Stimulated activated effector memory CD8-positive, alpha-beta T cell treated with anti-CD3 and anti-CD28 coated beads, Interleukin-12 subunit alpha, Interleukin-12 subunit beta, amount 100 ng/mL, for 72 hours (primary cell): Measurements from ENCODE around the gene DRICH1.
"Not testable (repeated sequence)": the region's sequence is repeated elsewhere in the genome, so short reads cannot be mapped to it uniquely, and the experiment has no call there.

Experiments
- ATAC-seq: fragments of 150-1000 bp; cut with Tn5 transposase; 2 replicates; pipeline ENCODE4 v1.10.0; 2021
- DNase-seq, 2 donors: peaks; one replicate each; pipeline ENCODE4 v3.0.0; 2021 to 2022; ENCODE audit warnings: low spot score in 2 of 2
- H3K27ac Mint-ChIP-seq: one replicate; pipeline ENCODE4 v1.8.0; 2022; ENCODE audit warnings: mild to moderate bottlenecking, mixed read lengths
- H3K36me3 Mint-ChIP-seq: one replicate; pipeline ENCODE4 v1.8.0; 2022; ENCODE audit warnings: mild to moderate bottlenecking, mixed read lengths
- H3K4me1 Mint-ChIP-seq: one replicate; pipeline ENCODE4 v1.8.0; 2022; ENCODE audit warnings: mixed read lengths
- H3K4me3 Mint-ChIP-seq: one replicate; pipeline ENCODE4 v1.8.0; 2022; ENCODE audit warnings: mild to moderate bottlenecking, mixed read lengths
- H3K9me3 Mint-ChIP-seq: one replicate; pipeline ENCODE4 v1.8.0; 2022; ENCODE audit warnings: mixed read lengths

DRICH1 gene

DNA sequence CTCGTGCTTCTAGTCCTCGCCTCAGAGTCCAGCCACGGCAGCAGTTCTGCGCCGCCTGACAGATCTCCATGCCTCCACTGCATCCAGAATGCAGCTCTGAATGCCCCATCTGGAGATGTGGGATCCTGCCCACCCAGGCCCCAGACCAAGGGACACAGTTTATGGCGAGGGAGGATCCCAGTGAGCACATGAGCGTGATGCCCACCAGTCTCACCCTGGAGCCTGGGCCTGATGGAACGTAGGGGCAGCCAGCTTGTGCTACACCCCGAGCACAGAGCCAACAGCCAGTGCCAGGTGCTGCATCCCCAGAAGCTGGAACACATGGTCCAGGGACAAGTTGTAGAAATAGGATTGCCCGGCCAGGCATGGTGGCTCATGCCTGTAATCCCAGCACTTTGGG lies 62.4 kb downstream of the DRICH1 start:
- no peaks in the 10 kb centered on the region for H3K36me3 Mint-ChIP-seq
- peak overlapping the region; percentile 50 for H3K27ac Mint-ChIP-seq
- H3K4me1 Mint-ChIP-seq: peaks cover 15% of the 10 kb centered on the region
- H3K9me3 Mint-ChIP-seq: no peaks in the 10 kb centered on the region
- ATAC-seq: no peak
- no peak for DNase-seq
- no peak overlapping the region for H3K4me3 Mint-ChIP-seq

GRCh38 chr22:23569291-23569690 lies 62.8 kb downstream of the DRICH1 start:
- ATAC-seq (no peak), DNase-seq (no peak)
- no peak overlapping the region for H3K4me3 Mint-ChIP-seq
- H3K36me3 Mint-ChIP-seq: no peaks in the 10 kb centered on the region
- peaks cover 15% of the 10 kb centered on the region for H3K4me1 Mint-ChIP-seq
- no peaks in the 10 kb centered on the region for H3K9me3 Mint-ChIP-seq
- peak overlapping the region; percentile 50 for H3K27ac Mint-ChIP-seq

DNA sequence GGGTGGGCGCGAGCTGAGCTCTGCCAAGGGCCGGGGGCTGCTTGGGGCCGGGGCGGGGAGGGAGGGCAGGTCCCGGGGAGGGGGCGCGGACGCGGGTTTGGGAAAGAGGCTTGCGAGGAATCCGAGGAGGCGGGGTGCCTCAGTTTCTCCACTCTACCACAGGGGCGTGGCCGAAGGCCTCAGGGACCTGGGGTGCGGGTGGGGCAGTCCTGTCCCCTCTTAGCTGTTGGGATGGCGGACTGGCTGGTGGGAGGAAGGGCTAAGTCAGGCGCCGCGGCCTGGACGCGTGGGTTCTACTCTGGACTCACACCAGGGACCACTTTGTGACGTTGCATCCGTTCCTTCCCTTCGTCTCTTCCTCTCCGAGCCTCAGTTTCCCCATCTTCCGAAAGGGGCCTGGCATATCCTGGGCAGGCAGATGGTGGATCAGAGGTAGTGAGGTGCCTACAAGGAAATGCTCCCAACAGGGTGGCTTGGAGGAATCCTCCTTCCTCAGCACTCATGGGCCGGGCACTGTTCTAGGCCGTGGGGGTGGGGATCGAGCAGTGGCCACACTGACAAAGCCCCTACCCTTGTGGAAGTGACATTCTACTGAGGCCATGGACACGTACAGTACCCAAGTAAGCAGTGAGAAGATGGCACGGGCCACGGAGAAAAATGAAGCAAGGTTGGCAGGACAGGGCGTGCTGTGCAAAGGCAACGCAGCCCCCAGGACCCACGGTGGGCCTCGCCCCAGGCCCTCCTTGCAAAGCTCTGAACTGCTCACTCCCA lies 65.2 kb downstream of the DRICH1 start:
- peaks cover 15% of the 10 kb centered on the region for H3K4me1 Mint-ChIP-seq
- H3K36me3 Mint-ChIP-seq: no peaks in the 10 kb centered on the region
- no peak for ATAC-seq
- no peak for DNase-seq
- H3K27ac Mint-ChIP-seq: no peak overlapping the region
- H3K9me3 Mint-ChIP-seq: no peaks in the 10 kb centered on the region
- peak overlapping the region; percentile 65 for H3K4me3 Mint-ChIP-seq

GRCh38 chr22:23565915-23566704 lies 66.0 kb downstream of the DRICH1 start:
- ATAC-seq: no peak
- peaks cover 15% of the 10 kb centered on the region for H3K4me1 Mint-ChIP-seq
- H3K9me3 Mint-ChIP-seq: no peaks in the 10 kb centered on the region
- H3K4me3 Mint-ChIP-seq: peak overlapping the region; percentile 65
- no peaks in the 10 kb centered on the region for H3K36me3 Mint-ChIP-seq
- no peak overlapping the region for H3K27ac Mint-ChIP-seq
- DNase-seq: no peak

- Mint-ChIP-seq H3K27ac (no peak overlapping the region), H3K4me3 (peak overlapping the region; percentile 65), H3K4me1 (peaks cover 15% of the 10 kb centered on the region), H3K9me3 (no peaks in the 10 kb centered on the region), H3K36me3 (no peaks in the 10 kb centered on the region)
- DNase-seq (no peak), ATAC-seq (peak; percentile 39)
Measured at GRCh38 chr22:23565305-23565914, 66.7 kb downstream of the DRICH1 start.

DNA sequence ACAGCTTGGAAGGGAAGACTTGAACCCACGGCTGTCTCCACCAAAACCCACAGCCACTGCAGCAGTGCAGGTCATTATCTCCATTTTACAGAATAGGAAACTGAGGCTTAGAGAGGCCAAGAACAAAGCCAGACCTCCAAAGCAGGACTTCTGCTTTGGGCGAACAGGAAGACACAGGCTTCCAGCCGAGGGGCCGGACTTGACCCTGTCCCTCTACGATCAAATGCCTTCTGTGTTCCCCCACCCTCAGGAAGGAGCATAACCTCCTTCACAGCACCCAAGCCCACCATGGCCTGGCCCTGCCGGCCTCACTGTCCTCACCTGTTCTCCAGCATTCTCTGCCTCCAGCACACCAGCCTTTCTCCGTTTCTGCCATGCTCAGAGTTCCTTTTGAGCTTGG lies 67.8 kb downstream of the DRICH1 start:
- peaks cover 15% of the 10 kb centered on the region for H3K4me1 Mint-ChIP-seq

DNA sequence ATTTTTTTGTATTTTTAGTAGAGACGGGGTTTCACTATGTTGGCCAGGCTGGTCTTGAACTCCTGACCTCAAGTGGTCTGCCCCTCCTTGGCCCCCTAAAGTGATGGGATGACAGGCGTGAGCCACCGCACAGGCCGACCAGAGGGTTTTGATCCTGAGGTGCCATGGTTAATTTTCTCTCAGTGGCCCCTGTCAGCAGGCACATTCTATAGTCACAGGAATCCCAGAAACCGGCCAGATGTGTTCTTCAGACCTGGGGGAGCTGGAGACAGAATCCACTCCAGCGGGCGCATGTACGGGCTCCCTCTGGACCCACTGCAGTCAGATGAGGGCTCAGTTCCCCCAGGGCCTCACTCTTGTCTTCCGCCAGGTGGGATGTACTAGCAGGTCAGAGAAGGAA lies 69.0 kb downstream of the DRICH1 start:
- Mint-ChIP-seq H3K27ac (no peak overlapping the region), H3K4me3 (no peak overlapping the region), H3K9me3 (no peaks in the 10 kb centered on the region), H3K36me3 (no peaks in the 10 kb centered on the region), H3K4me1 (peaks cover 15% of the 10 kb centered on the region)
- DNase-seq (no peak), ATAC-seq (no peak)

More for the DNA sequence above, 67.8 kb downstream of the DRICH1 start:
- ATAC-seq (no peak), DNase-seq (no peak)
- Mint-ChIP-seq H3K9me3 (no peaks in the 10 kb centered on the region), H3K27ac (no peak overlapping the region), H3K36me3 (no peaks in the 10 kb centered on the region), H3K4me3 (no peak overlapping the region)

GRCh38 chr22:23562186-23562585 lies 69.9 kb downstream of the DRICH1 start:
- ATAC-seq: no peak
- Mint-ChIP-seq H3K4me1 (peaks cover 13% of the 10 kb centered on the region), H3K4me3 (no peak overlapping the region), H3K27ac (no peak overlapping the region), H3K9me3 (no peaks in the 10 kb centered on the region), H3K36me3 (no peaks in the 10 kb centered on the region)
- DNase-seq: no peak

DNA sequence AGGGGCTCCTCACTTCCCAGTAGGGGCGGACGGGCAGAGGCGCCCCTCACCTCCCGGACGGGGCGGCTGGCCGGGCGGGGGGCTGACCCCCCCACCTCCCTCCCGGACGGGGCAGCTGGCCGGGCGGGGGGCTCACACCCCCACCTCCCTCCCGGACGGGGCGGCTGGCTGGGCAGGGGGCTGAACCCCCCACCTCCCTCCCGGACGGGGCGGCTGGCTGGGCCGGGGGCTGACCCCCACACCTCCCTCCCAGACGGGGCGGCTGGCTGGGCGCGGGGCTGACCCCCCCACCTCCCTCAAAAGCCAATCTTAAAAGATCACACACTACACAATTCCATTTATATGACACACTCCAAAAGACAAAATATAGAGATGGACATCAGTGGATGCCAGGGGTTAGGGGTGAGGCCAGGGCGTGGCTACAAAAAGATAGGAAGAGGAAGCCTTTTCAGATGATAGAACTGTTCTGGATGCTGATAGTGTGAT lies 71.1 kb downstream of the DRICH1 start:
- not testable (repeated sequence) for DNase-seq, H3K36me3 Mint-ChIP-seq, H3K27ac Mint-ChIP-seq, H3K4me3 Mint-ChIP-seq, H3K4me1 Mint-ChIP-seq, H3K9me3 Mint-ChIP-seq, ATAC-seq

DNA sequence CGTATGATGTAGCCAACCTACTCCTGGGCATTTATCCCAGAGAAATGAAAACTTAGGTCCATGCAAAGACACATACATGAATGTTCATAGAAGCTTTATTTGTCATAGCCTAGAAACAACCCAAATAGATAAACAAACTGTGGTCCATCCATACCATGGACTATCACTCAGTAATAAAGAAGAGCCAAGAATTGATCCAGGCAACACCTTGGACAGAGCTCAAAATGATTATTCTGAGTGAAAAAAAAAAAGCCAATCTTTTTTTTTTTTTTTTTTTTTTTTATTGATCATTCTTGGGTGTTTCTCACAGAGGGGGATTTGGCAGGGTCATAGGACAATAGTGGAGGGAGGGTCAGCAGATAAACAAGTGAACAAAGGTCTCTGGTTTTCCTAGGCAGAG lies 71.9 kb downstream of the DRICH1 start:
- not testable (repeated sequence) for H3K36me3 Mint-ChIP-seq, H3K4me1 Mint-ChIP-seq, DNase-seq, H3K9me3 Mint-ChIP-seq, H3K4me3 Mint-ChIP-seq, H3K27ac Mint-ChIP-seq, ATAC-seq
